GM21619 (cell line): ENCODE measurements around the gene TTL.

Experiments
- ATAC-seq: cut with Tn5 transposase; IDR thresholded peaks from one replicate; pipeline ENCODE4 v1.9.1; 2021; ENCODE audit not compliant: unreplicated experiment

TTL gene

DNA sequence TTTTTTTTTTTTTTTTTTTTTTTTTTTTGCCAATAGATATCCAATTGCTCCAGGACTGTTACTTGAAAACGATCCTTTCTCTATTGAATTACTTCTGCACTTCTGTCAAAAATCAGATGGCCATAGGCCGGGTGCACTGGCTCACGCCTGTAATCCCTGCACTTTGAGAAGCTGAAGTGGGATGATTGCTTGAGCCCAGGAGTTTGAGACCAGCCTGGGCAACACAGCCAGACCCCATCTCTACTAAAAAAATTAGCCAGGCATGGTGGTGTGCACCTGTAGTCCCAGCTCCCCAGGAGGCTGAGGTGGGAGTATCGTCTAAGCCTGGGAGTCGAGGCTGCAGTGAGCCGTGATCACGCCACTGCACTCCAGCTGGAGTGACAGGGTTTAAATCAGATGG is 98.1 kb downstream of the TTL start:
- no peak for ATAC-seq

DNA sequence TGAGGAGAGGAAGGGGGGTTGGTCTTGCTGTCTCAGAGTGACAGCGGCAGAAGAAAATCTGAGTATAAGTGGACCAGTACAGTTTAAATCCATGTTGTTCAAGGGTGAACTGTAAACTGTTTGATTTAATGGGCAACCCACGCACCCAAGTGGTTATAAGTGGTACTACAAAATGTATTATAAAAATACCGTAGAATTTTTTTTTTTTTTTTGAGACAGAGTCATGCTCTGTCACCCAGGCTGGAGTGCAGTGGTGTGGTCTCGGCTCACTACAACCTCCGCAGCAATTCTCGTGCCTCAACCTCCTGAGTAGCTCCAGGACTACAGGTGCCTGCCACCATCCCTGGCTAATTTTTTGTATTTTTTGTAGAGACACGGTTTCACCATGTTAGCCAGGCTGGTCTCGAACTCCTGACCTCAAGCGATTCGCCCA is 100.4 kb downstream of the TTL start:
- ATAC-seq = no peak

DNA sequence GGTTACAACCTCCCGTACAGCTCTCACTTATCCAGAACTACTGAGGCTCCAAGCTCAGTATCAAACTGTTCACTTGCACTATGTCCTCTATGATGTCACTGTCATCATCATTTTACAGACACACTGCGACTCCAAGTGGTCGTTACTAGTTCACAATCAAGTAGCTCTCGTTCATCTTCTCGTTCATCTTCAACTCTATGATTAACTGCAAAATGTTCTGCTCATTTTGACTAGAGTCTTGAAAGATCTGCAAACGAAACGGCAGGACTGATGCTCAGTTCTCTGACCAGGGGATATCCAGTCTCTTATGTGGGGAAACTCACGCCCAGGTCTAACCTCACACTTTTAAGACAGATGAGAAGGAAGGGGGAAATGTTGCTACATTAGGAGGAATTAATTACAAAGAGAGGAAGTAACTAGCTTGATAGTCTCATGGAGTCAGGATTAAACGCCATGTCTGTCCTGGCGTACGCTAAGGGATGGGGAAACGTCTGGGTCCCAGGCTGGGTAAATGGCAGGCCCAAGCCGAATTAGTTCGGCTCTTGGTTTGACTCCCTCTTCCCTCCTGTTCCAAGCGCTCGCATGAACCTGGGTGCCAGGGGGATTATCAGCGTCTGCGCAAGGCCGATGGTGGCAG is 101.7 kb downstream of the TTL start:
- no peak for ATAC-seq

DNA sequence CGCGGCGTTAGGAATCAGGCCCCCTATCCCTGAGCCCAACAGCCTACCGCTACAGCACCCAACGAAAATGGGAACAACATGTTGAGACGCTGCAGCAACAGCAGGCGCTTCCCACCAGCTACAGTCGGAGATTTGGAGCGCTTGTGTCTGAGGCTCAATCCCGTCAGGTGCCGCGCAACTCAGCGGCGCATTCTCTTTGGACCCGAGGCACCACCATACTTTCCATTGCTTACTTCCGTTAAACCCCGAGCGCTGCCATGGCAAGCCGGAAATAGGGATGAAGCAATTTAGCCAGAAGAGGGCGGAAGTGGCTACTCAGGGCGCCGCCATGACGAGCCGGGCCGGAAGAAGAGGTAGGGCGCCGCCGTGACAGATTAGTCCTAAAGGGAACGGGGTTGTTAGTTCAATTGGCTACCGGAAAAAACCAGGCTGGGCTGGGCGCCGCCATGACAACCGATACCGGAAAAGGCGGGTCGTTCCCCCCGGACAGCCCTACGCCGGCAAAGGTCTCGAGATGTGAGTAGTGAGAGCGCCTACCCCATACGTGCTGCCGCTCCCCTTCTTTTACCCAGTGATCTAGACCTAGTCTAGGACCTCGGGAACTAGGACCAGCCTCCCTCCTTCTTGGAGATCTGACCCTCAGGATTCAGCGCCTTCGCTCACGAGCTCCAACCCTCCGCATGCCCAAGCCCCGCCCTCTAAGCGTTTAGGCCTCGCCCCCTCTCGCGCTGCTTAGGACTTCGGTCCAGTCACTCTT is 102.4 kb downstream of the TTL start, which contains the start of gene CHCHD5:
Gene CHCHD5 (plus strand): TSS at position 476 of the 757 bp plus-strand sequence. CDS start 39 bp downstream, at position 515.
- peak; percentile 88 for ATAC-seq

- ATAC-seq = no peak
Observed at GRCh38 chr2:112584891-112585250, 102.9 kb downstream of the TTL start.

- no peak for ATAC-seq
Observed at GRCh38 chr2:112585400-112585799, 103.4 kb downstream of the TTL start.

GRCh38 chr2:112585873-112586464 is 104.0 kb downstream of the TTL start:
- no peak for ATAC-seq

- no peak for ATAC-seq
Observed at GRCh38 chr2:112588611-112589045, 106.7 kb downstream of the TTL start.
